HG03342 (cell line): ENCODE results near the gene PHLDB2.

Source experiments
- ATAC-seq: cut with Tn5 transposase; IDR thresholded peaks from one replicate; pipeline ENCODE4 v1.9.1; 2021; ENCODE audit warnings: mild to moderate bottlenecking, moderate library complexity; ENCODE audit not compliant: unreplicated experiment

PHLDB2 gene

GRCh38 chr3:112012205-112012992 lies 153.3 kb downstream of the PHLDB2 start:
- ATAC-seq = no peak

GRCh38 chr3:112013058-112013783 lies 154.2 kb downstream of the PHLDB2 start:
- ATAC-seq = peak; percentile 82

- peak; percentile 28 for ATAC-seq
Observed at GRCh38 chr3:112013784-112014143, 154.7 kb downstream of the PHLDB2 start.

DNA sequence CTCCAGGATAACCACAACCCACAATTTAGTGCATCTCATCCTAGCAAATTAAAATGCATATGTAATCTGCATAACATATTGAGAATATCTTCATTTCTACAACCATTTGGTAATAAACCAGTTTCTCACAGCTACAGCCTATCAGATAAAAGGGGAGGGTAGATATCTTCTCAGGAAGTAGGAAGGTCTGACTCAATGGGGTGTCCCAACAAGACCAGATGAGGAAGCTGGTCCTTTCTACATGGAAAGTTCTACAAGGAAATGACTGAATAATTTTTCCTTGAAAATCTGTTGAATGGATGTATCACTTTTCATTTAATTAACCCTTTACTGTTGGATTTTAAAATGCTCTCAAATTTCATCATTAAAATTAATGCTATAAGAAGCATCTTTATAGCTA lies 158.0 kb downstream of the PHLDB2 start:
- no peak for ATAC-seq

DNA sequence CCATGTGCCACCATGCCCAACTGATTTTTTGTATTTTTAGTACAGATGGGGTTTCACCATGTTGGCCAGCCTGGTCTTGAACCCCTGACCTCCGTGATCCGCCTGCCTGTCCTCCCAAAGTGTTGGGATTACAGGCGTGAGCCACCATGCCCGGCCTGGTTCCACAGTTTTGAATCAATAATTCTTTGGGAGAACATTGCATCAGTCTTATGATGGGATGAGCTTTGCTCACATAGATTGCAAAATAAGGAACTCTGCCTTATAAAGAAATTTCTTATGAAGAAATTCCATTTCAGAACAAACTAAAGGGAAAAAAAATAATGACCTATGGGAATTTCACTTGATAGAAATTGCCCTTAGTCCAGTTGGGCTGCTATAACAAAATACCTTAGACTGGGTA lies 159.6 kb downstream of the PHLDB2 start:
- ATAC-seq = no peak

DNA sequence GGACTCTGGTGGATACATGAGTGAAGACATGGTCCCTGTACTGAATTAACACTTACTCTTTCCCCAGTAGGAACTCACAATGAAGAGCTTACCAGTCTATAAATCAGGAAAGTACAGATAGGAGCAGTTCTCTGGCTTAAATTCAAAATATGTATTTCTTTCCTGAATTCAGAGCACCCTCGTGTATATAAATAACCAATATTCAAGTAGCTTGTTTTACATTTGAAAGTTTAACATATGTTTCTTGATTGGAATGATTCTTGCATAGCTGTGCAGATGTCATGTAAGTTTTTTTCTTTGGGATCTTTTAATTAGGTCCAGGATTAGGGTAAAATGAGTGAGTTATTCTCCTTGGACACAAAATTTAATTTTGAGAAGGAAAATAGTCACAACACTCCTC lies 160.7 kb downstream of the PHLDB2 start:
- no peak for ATAC-seq

GRCh38 chr3:112020674-112021085 lies 161.6 kb downstream of the PHLDB2 start:
- ATAC-seq = no peak
